Tibial nerve (tissue), 4 donors: ENCODE results near the gene HSPA1L.

Source experiments
- CTCF ChIP-seq, 5 experiments: fragments of 200-600 bp in 3 of 5; fragments of 450-650 bp in 2 of 5; sonication (generic) in 3 of 5; IDR thresholded peaks; one replicate each; pipeline ENCODE4 v1.5.1; 2016 to 2019; ENCODE audit warnings: antibody characterized with exemption in 5 of 5, mild to moderate bottlenecking in 3 of 5, moderate library complexity in 2 of 5
- EP300 ChIP-seq, 2 donors: sonication (generic); formaldehyde crosslinking; IDR thresholded peaks; one replicate each; pipeline ENCODE4 v1.6.1; 2017; ENCODE audit warnings: antibody characterized with exemption in 2 of 2, mild to moderate bottlenecking in 1 of 2
- POLR2A ChIP-seq, 2 donors: fragments of 450-650 bp; IDR thresholded peaks; one replicate each; pipeline ENCODE4 v1.6.1; 2017; ENCODE audit warnings: antibody characterized with exemption in 2 of 2, mild to moderate bottlenecking in 2 of 2, moderate library complexity in 2 of 2

GRCh38 chr6:31776989-31777666 lies 38.0 kb downstream of the HSPA1L start, which contains the start of gene VWA7:
- TF ChIP-seq CTCF (IDR thresholded peaks at IDR 0.05) (no peak), EP300 (IDR thresholded peaks at IDR 0.05) (no peak), POLR2A (IDR thresholded peaks at IDR 0.05) (no peak)
